H1 (cell line): ENCODE measurements around the gene CSNK1A1. TPM values are rescaled to one million over a fixed set of nuclear protein-coding genes. Genes with fewer than 3 reads are reported as not detected.

Experiments
- CTCF ChIA-PET: fragments of 300-600 bp; sonication (Branson Sonifier 250); formaldehyde crosslinking; loops from one replicate; lab custom pipeline; 2021; ENCODE audit not compliant: partially characterized antibody; lab: Charles Lee
- POLR2A ChIA-PET: fragments of 300-600 bp; sonication (Branson Sonifier 250); formaldehyde crosslinking; loops from one replicate; lab custom pipeline; 2021; ENCODE audit warnings: inconsistent platforms; ENCODE audit not compliant: partially characterized antibody; lab: Charles Lee
- DNase-seq, 2 experiments: peaks; one replicate each; pipeline versions ENCODE4 v3.0.0 to v3.0.0-alpha.2; 2010 to 2022; ENCODE audit warnings: low spot score in 2 of 2, low read depth in 1 of 2, mixed read lengths in 1 of 2
- FAIRE-seq: peaks from 2 replicates; lab custom pipeline; 2011; peaks lifted over from hg19 to GRCh38; lab: Jason Lieb, UNC
- H2AFZ ChIP-seq: 2 replicates; pipeline ENCODE4 v1.8.1; 2012; ENCODE audit warnings: low read length, inconsistent platforms
- H2AK5ac ChIP-seq: 2 replicates; pipeline ENCODE4 v1.6.1; 2013; ENCODE audit warnings: low read depth, low read length
- H2BK120ac ChIP-seq: replicated peaks from 2 replicates; pipeline ENCODE3; 2013; ENCODE audit warnings: low read depth, low read length, inconsistent platforms
- H2BK12ac ChIP-seq: 2 replicates; pipeline ENCODE4 v1.6.1; 2013; ENCODE audit warnings: low read depth, low read length
- H2BK15ac ChIP-seq: 2 replicates; pipeline ENCODE4 v1.6.1; 2013; ENCODE audit warnings: low read length
- H2BK20ac ChIP-seq: 2 replicates; pipeline ENCODE4 v1.6.1; 2013; ENCODE audit warnings: low read length
- H2BK5ac ChIP-seq: 2 replicates; pipeline ENCODE4 v1.6.1; 2013; ENCODE audit warnings: low read depth, low read length
- H3K14ac ChIP-seq: 2 replicates; pipeline ENCODE4 v1.6.1; 2013; ENCODE audit warnings: inconsistent platforms; ENCODE audit not compliant: insufficient read length
- H3K18ac ChIP-seq: 2 replicates; pipeline ENCODE4 v1.6.1; 2013; ENCODE audit warnings: low read length; ENCODE audit errors: extremely low read depth
- H3K23ac ChIP-seq: 2 replicates; pipeline ENCODE4 v1.6.1; 2013; ENCODE audit warnings: inconsistent platforms; ENCODE audit not compliant: insufficient read length
- H3K23me2 ChIP-seq: 2 replicates; pipeline ENCODE4 v1.6.1; 2013; ENCODE audit warnings: low read depth, low read length
- H3K27ac ChIP-seq: 2 replicates; pipeline ENCODE4 v1.6.1; 2011; ENCODE audit warnings: low read depth, low read length, inconsistent platforms
- H3K27me3 ChIP-seq, 4 experiments: replicated peaks in 1 of 4; 1 replicate in 1 of 4; 2 replicates in 3 of 4; pipeline versions ENCODE4 v1.6.1 to v1.8.1; 2011 to 2013; ENCODE audit warnings: low read length in 3 of 4, mild to moderate bottlenecking in 3 of 4, inconsistent platforms in 2 of 4, mixed read lengths in 2 of 4, moderate library complexity in 1 of 4; ENCODE audit not compliant: control insufficient read depth in 3 of 4, insufficient read depth in 3 of 4; ENCODE audit errors: extremely low read depth in 1 of 4
- H3K36me3 ChIP-seq, 4 experiments: 2 replicates each; pipeline versions ENCODE4 v1.6.1 to v1.8.1; 2011 to 2013; ENCODE audit warnings: mild to moderate bottlenecking in 4 of 4, low read length in 3 of 4, moderate library complexity in 2 of 4, control low read depth in 1 of 4, inconsistent platforms in 1 of 4; ENCODE audit not compliant: insufficient read depth in 4 of 4, control insufficient read depth in 2 of 4
- H3K4ac ChIP-seq: replicated peaks from 2 replicates; pipeline ENCODE3; 2013; ENCODE audit warnings: low read length, low read depth, mixed read lengths, inconsistent platforms; ENCODE audit not compliant: insufficient read length
- H3K4me1 ChIP-seq, 4 experiments: replicated peaks in 1 of 4; 1 replicate in 1 of 4; 2 replicates in 3 of 4; pipeline versions ENCODE4 v1.6.1 to v1.8.1; 2011 to 2013; ENCODE audit warnings: low read length in 3 of 4, inconsistent platforms in 2 of 4, mixed read lengths in 1 of 4; ENCODE audit not compliant: insufficient read depth in 4 of 4, control insufficient read depth in 3 of 4
- H3K4me2 ChIP-seq, 2 experiments: 2 replicates each; pipeline versions ENCODE4 v1.6.1 to v1.8.1; 2011 to 2013; ENCODE audit warnings: low read depth in 2 of 2, low read length in 2 of 2, control low read depth in 1 of 2, inconsistent platforms in 1 of 2, mild to moderate bottlenecking in 1 of 2; ENCODE audit not compliant: insufficient read depth in 1 of 2
- H3K4me3 ChIP-seq, 4 experiments: fragments of 200-600, 300-600 bp in 1 of 4; sonication (generic), shearing (Covaris generic), sonication (Bioruptor Twin) in 1 of 4; 2 replicates each; pipeline versions ENCODE4 v1.5.1 to v1.8.1; 2011 to 2016; ENCODE audit warnings: low read length in 4 of 4, low read depth in 3 of 4, control low read depth in 2 of 4, inconsistent platforms in 2 of 4, mild to moderate bottlenecking in 2 of 4, mixed read lengths in 1 of 4, moderate library complexity in 1 of 4; ENCODE audit not compliant: insufficient read depth in 2 of 4; ENCODE audit errors: extremely low read depth in 1 of 4
- H3K56ac ChIP-seq: replicated peaks from 2 replicates; pipeline ENCODE3; 2013; ENCODE audit warnings: low read depth, mild to moderate bottlenecking, mixed read lengths, low read length, inconsistent platforms; ENCODE audit not compliant: insufficient read length
- H3K79me1 ChIP-seq: 2 replicates; pipeline ENCODE4 v1.6.1; 2013; ENCODE audit warnings: low read depth, low read length, control low read depth
- H3K79me2 ChIP-seq, 2 experiments: 2 replicates each; pipeline versions ENCODE4 v1.6.1 to v1.8.1; 2012 to 2013; ENCODE audit warnings: low read length in 2 of 2, mild to moderate bottlenecking in 2 of 2, inconsistent platforms in 1 of 2; ENCODE audit not compliant: insufficient read depth in 2 of 2, control insufficient read depth in 1 of 2
- H3K9ac ChIP-seq, 4 experiments: replicated peaks in 1 of 4; 1 replicate in 1 of 4; 2 replicates in 3 of 4; pipeline versions ENCODE4 v1.6.1 to v1.8.1; 2011 to 2013; ENCODE audit warnings: low read depth in 3 of 4, low read length in 3 of 4, control low read depth in 2 of 4, mild to moderate bottlenecking in 2 of 4, moderate library complexity in 2 of 4, inconsistent platforms in 1 of 4; ENCODE audit errors: extremely low read depth in 1 of 4
- H3K9me3 ChIP-seq, 2 experiments: 2 replicates each; pipeline versions ENCODE4 v1.6.1 to v1.8.1; 2012 to 2013; ENCODE audit warnings: mild to moderate bottlenecking in 2 of 2, moderate library complexity in 2 of 2, control low read depth in 1 of 2, inconsistent platforms in 1 of 2, low read depth in 1 of 2, low read length in 1 of 2, mixed read lengths in 1 of 2; ENCODE audit not compliant: insufficient read depth in 2 of 2
- H4K20me1 ChIP-seq, 2 experiments: replicated peaks in 1 of 2; 2 replicates each; pipeline versions ENCODE3 to v1.8.1; 2011 to 2013; ENCODE audit warnings: inconsistent platforms in 2 of 2, low read length in 2 of 2, mild to moderate bottlenecking in 1 of 2; ENCODE audit not compliant: insufficient read depth in 2 of 2, control insufficient read depth in 1 of 2
- H4K5ac ChIP-seq: 2 replicates; pipeline ENCODE4 v1.6.1; 2013; ENCODE audit warnings: low read length, low read depth, mixed read lengths, inconsistent platforms; ENCODE audit not compliant: insufficient read length
- H4K8ac ChIP-seq: 2 replicates; pipeline ENCODE4 v1.8.0; 2013; ENCODE audit warnings: mild to moderate bottlenecking, moderate library complexity, low read length, inconsistent platforms; ENCODE audit not compliant: insufficient read depth; ENCODE audit errors: extremely low read depth
- H4K91ac ChIP-seq: replicated peaks from 2 replicates; pipeline ENCODE3; 2013; ENCODE audit warnings: low read length, mixed read lengths, inconsistent platforms; ENCODE audit not compliant: insufficient read length
- MAX ChIP-seq: IDR thresholded peaks from 2 replicates; pipeline ENCODE4 v1.6.1; 2012; ENCODE audit warnings: inconsistent platforms
- SP2 ChIP-seq: IDR thresholded peaks from 2 replicates; pipeline ENCODE4 v1.6.1; 2012; ENCODE audit warnings: mild to moderate bottlenecking, low read length, inconsistent platforms
- WGBS, 2 experiments: shearing (Covaris generic) in 1 of 2; methylation state at CpG; one replicate each; pipeline versions ENCODE4 v1.1.6 to v1.1.7; 2013 to 2015; ENCODE audit warnings: low lambda C conversion rate in 2 of 2, mixed read lengths in 2 of 2, inconsistent platforms in 1 of 2, low coverage in 1 of 2, missing lambda C conversion rate in 1 of 2; ENCODE audit not compliant: insufficient replicate concordance in 2 of 2, insufficient coverage in 1 of 2, insufficient read length in 1 of 2; ENCODE audit errors: extremely low coverage in 1 of 2, missing lambda C conversion rate in 1 of 2; 5-methylcytosine and 5-hydroxymethylcytosine counted together
- polyA plus RNA-seq, 7 experiments: library from polyadenylated mRNA; depleted of rRNA in 3 of 7; stranded (reverse) in 5 of 7; unstranded in 2 of 7; fragments of >200 nt in 5 of 7; fragments of 200-250 nt in 2 of 7; gene quantifications; 1 replicate in 5 of 7; 2 replicates in 1 of 7; 4 replicates in 1 of 7; pipeline versions ENCODE4 v1.2.1 to v1.2.3, GENCODE V29; 2011 to 2013; ENCODE audit warnings: missing spikeins in 2 of 7, mixed read lengths in 2 of 7
- total RNA-seq: library from RNA; stranded (reverse); fragmentation: NEBNext Ultra II Directional; extraction: Animal tissue kit (Norgen Biotek cat#: 25700); gene quantifications from 2 replicates; pipeline ENCODE4 v1.2.1, GENCODE V29; 2021

CSNK1A1 gene
- total and polyA plus RNA-seq, 2 of the 8 experiments (the other 6 are each of a cell fraction or from before 2014, with no cell fraction given) = 61.2 to 244 TPM

GRCh38 chr5:149471406-149472183 lies 79.6 kb downstream of the CSNK1A1 start:
- Histone ChIP-seq H3K23me2 (no peaks in the 10 kb centered on the region), H3K4me2 (no peak overlapping the region), H3K18ac (no peak overlapping the region), H2BK20ac (no peak overlapping the region), H3K36me3 (no peaks in the 10 kb centered on the region), H2BK15ac (no peak overlapping the region), H3K9ac (no peak overlapping the region), H3K4me1 (0 out of 7 replicates have a peak, but pooled peaks cover 0 to 2% (median 0%) of the 10 kb centered on the region in 4 experiments), H3K23ac (no peak overlapping the region), H2BK12ac (no peak overlapping the region), H2AK5ac (no peak overlapping the region), H3K79me1 (no peaks in the 10 kb centered on the region), H3K27me3 (no peaks in the 10 kb centered on the region), H3K27ac (no peak overlapping the region), H4K91ac (no peak overlapping the region), H3K9me3 (no peaks in the 10 kb centered on the region), H3K14ac (no peak overlapping the region), H3K4me3 (no peak overlapping the region), H3K56ac (no peak overlapping the region), H4K8ac (peak overlapping the region; percentile 64), H3K4ac (no peak overlapping the region), H4K5ac (no peak overlapping the region), H2BK120ac (no peak overlapping the region), H2AFZ (peak overlapping the region; percentile 24), H4K20me1 (no peaks in the 10 kb centered on the region), H3K79me2 (no peaks in the 10 kb centered on the region), H2BK5ac (no peak overlapping the region)
- POLR2A ChIA-PET = interaction anchor here (0.6 to 2.5 kb wide), 6 partner anchors 13 to 1558 kb away, joined by 3 to 8 read pairs (median 3); partner anchors contain the start of gene CSNK1A1
- FAIRE-seq (no peak), DNase-seq (no peak)
- WGBS, 2 experiments = 88% methylated on average over 15 of the region's 15 CpGs; no CpG with 5 or more reads in 1 of the 2 experiments
- TF ChIP-seq SP2 (no peak), MAX (no peak)
- CTCF ChIA-PET = interaction anchor here (1.1 to 2.1 kb wide), 3 partner anchors 13 to 29 kb away, joined by 3 to 9 read pairs (median 4); no protein-coding TSS in a partner anchor
